ENCODE data around the gene KBTBD12. TPM values are rescaled to one million over a fixed set of nuclear protein-coding genes. Genes with fewer than 3 reads are reported as not detected.

Gene KBTBD12
- total RNA-seq, 3 donors from 2014 or later = 0.05 TPM; not detected in 2

GRCh38 chr3:127975153-127976029 is 60.4 kb downstream of the KBTBD12 start:
- Mint-ChIP-seq H3K36me3 (ENCODE audit: insufficient read depth) (no peaks in the 10 kb centered on the region), H3K4me3 (no peak overlapping the region), H3K27me3 (ENCODE audit: low read depth) (peaks cover 13% of the 10 kb centered on the region), H3K4me1 (ENCODE audit: low read depth) (no peaks in the 10 kb centered on the region), H3K9me3 (peaks cover 4% of the 10 kb centered on the region)
- DNase-seq (no peak), ATAC-seq (no peak)

- ATAC-seq (no peak), DNase-seq (no peak)
- H3K9me3 Mint-ChIP-seq = peaks cover 4% of the 10 kb centered on the region
These were observed 63.6 kb downstream of the KBTBD12 start for GRCh38 chr3:127978636-127979035.

GRCh38 chr3:127979473-127979872 is 64.4 kb downstream of the KBTBD12 start:
- no peaks in the 10 kb centered on the region for H3K4me1 Mint-ChIP-seq (ENCODE audit: low read depth)
- no peaks in the 10 kb centered on the region for H3K36me3 Mint-ChIP-seq (ENCODE audit: insufficient read depth)
- H3K4me3 Mint-ChIP-seq = no peak overlapping the region
- H3K27me3 Mint-ChIP-seq (ENCODE audit: low read depth) = peaks cover 6% of the 10 kb centered on the region
- peaks cover 4% of the 10 kb centered on the region for H3K9me3 Mint-ChIP-seq
- no peak for ATAC-seq
- DNase-seq = no peak

More at GRCh38 chr3:127978636-127979035, 63.6 kb downstream of the KBTBD12 start:
- H3K36me3 Mint-ChIP-seq (ENCODE audit: insufficient read depth) = no peaks in the 10 kb centered on the region
- no peaks in the 10 kb centered on the region for H3K4me1 Mint-ChIP-seq (ENCODE audit: low read depth)
- peaks cover 11% of the 10 kb centered on the region for H3K27me3 Mint-ChIP-seq (ENCODE audit: low read depth)
- H3K4me3 Mint-ChIP-seq = no peak overlapping the region

DNA sequence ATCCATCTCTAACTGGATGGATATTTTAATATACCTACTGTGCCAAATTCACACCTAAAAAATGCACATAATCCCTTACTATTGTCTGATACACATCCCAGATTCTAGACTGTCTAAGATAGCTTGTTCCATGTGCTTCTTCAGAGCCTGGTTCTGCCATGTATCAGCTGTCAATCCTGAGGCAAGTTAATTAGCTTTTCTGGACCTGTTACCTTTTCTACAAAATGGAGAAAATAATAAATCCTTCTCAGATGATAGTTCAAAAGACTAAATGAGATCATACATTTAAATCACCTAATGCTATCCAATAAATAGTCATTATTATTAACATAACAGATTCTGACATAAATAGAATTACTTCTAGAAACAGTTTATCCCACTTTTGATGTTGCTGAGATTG is 66.1 kb downstream of the KBTBD12 start:
- Mint-ChIP-seq H3K4me3 (no peak overlapping the region), H3K4me1 (ENCODE audit: low read depth) (no peaks in the 10 kb centered on the region), H3K9me3 (peaks cover 4% of the 10 kb centered on the region), H3K27me3 (ENCODE audit: low read depth) (peaks cover 5% of the 10 kb centered on the region), H3K36me3 (ENCODE audit: insufficient read depth) (no peaks in the 10 kb centered on the region)
- ATAC-seq (no peak), DNase-seq (no peak)

GRCh38 chr3:127982155-127982554 is 67.1 kb downstream of the KBTBD12 start:
- Mint-ChIP-seq H3K36me3 (ENCODE audit: insufficient read depth) (no peaks in the 10 kb centered on the region), H3K9me3 (peaks cover 4% of the 10 kb centered on the region), H3K4me1 (ENCODE audit: low read depth) (no peaks in the 10 kb centered on the region), H3K27me3 (ENCODE audit: low read depth) (peaks cover 2% of the 10 kb centered on the region), H3K4me3 (no peak overlapping the region)
- ATAC-seq (no peak), DNase-seq (no peak)

DNA sequence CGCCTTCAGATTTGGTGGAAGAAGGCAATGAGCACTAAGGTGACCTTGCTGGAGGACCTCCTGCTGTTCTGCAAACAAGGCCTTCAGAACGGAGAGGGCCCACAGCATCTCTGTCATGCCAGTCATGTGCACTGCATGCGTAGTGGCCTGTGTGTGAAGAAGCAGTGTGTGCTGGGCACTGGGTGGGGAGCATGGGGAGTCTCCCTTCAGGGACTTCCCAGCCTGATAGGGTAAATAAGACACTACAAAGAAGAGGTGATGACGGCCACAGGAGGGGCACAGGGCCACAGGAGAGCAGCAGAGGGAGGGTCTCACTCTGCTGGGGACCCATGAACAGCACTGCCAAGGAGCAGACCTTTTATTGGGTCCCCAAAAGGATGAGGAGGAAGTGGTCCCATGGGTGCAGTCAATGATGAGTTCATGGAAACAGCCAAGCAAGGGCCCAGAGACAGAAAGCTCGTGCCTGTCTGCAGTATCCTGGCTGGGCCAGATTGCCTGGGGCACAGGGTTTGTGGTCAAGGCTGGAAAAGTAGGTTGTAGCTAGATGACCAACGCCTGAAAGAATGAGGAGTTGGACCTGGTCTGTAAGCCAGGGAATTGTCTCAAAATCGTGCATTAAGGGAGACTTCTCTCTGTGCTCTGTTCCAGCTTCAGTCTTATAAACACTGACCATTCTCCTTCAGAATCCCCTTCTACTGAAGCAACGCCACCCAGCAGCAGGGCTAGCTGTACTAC is 69.4 kb downstream of the KBTBD12 start:
- no peak for ATAC-seq
- Mint-ChIP-seq H3K4me3 (no peak overlapping the region), H3K36me3 (ENCODE audit: insufficient read depth) (no peaks in the 10 kb centered on the region), H3K27me3 (ENCODE audit: low read depth) (no peaks in the 10 kb centered on the region), H3K9me3 (no peaks in the 10 kb centered on the region), H3K4me1 (ENCODE audit: low read depth) (no peaks in the 10 kb centered on the region)
- DNase-seq = no peak

GRCh38 chr3:127985216-127985615 is 70.2 kb downstream of the KBTBD12 start:
- no peak for ATAC-seq
- Mint-ChIP-seq H3K36me3 (ENCODE audit: insufficient read depth) (no peaks in the 10 kb centered on the region), H3K9me3 (no peaks in the 10 kb centered on the region), H3K27me3 (ENCODE audit: low read depth) (no peaks in the 10 kb centered on the region), H3K4me3 (no peak overlapping the region), H3K4me1 (ENCODE audit: low read depth) (no peaks in the 10 kb centered on the region)
- DNase-seq = no peak

- DNase-seq (no peak), ATAC-seq (no peak)
- H3K9me3 Mint-ChIP-seq = no peaks in the 10 kb centered on the region
- no peaks in the 10 kb centered on the region for H3K36me3 Mint-ChIP-seq (ENCODE audit: insufficient read depth)
- H3K27me3 Mint-ChIP-seq (ENCODE audit: low read depth) = no peaks in the 10 kb centered on the region
- H3K4me3 Mint-ChIP-seq = no peak overlapping the region
- H3K4me1 Mint-ChIP-seq (ENCODE audit: low read depth) = no peaks in the 10 kb centered on the region
These were observed 70.7 kb downstream of the KBTBD12 start for GRCh38 chr3:127985655-127986225.

GRCh38 chr3:127986803-127987202 is 71.8 kb downstream of the KBTBD12 start:
- no peaks in the 10 kb centered on the region for H3K9me3 Mint-ChIP-seq
- ATAC-seq = no peak
- H3K27me3 Mint-ChIP-seq (ENCODE audit: low read depth) = no peaks in the 10 kb centered on the region
- no peak for DNase-seq
- H3K4me1 Mint-ChIP-seq (ENCODE audit: low read depth) = no peaks in the 10 kb centered on the region
- H3K4me3 Mint-ChIP-seq = no peak overlapping the region
- no peaks in the 10 kb centered on the region for H3K36me3 Mint-ChIP-seq (ENCODE audit: insufficient read depth)

- no peaks in the 10 kb centered on the region for H3K4me1 Mint-ChIP-seq (ENCODE audit: low read depth)
- H3K9me3 Mint-ChIP-seq = no peaks in the 10 kb centered on the region
- H3K36me3 Mint-ChIP-seq (ENCODE audit: insufficient read depth) = no peaks in the 10 kb centered on the region
These were observed 72.4 kb downstream of the KBTBD12 start for GRCh38 chr3:127987309-127987995.

DNA sequence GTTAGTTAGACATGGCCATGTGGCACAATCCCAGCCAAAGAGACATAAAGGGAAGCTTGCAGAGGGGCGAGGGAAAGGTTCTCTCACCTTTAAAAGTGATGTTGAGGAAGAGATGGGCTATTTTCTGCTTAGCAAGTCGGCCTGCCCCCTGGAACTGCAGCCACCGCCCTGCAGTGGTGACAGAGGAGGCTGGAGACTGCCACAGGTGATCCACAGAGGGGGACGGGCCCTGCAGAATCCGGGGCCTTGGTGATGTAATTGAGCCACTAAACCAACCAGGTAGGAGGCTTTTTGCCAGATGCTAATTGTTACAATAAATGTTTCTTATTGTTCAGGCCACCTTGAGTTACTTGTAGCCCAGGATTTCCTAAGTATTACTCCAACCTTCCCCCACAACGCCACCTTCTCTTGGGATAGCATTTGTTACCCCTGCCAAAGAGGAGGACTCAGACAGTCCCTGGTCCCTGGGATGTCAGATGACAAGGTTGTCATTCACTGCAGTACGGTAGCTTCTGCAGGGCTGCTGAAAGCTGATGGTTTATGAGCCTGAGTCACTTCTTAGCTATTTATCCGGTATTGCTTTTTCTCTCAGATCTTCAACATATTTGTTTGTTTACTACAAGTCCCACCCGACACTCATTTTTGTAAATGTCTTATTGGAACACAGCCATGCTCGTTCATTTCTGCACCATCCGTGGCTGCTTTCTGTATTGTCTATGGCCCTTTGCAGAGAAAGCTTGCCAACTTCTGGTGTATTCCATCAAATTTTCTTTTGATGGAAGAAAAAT is 73.9 kb downstream of the KBTBD12 start:
- Mint-ChIP-seq H3K4me3 (no peak overlapping the region), H3K36me3 (ENCODE audit: insufficient read depth) (no peaks in the 10 kb centered on the region), H3K27me3 (ENCODE audit: low read depth) (no peaks in the 10 kb centered on the region), H3K9me3 (no peaks in the 10 kb centered on the region), H3K4me1 (ENCODE audit: low read depth) (no peaks in the 10 kb centered on the region)
- no peak for ATAC-seq
- DNase-seq = no peak

More at GRCh38 chr3:127987309-127987995, 72.4 kb downstream of the KBTBD12 start:
- no peaks in the 10 kb centered on the region for H3K27me3 Mint-ChIP-seq (ENCODE audit: low read depth)
- no peak overlapping the region for H3K4me3 Mint-ChIP-seq
- DNase-seq (no peak), ATAC-seq (no peak)

DNA sequence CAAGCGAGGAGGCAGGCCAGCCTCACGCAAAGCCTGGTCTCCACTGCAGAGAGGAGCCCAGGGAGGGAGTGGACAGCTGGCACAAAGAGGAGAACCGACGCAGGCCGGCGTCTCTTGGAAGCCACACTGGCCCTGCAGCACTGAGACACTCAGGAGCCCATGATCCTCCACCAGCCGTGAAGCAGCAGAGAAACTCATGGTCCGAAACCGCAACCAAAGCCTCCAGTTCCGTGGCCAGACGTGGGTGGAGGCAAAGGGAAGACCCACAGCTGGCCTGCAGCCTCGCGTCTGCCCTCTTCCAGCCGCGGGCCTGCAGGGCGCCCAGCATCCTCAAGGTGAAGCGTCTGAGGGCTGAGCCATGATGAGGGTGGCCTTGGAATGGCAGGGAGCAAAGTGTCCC is 75.0 kb downstream of the KBTBD12 start:
- H3K4me3 Mint-ChIP-seq = no peak overlapping the region
- no peaks in the 10 kb centered on the region for H3K4me1 Mint-ChIP-seq (ENCODE audit: low read depth)
- DNase-seq = no peak
- no peaks in the 10 kb centered on the region for H3K9me3 Mint-ChIP-seq
- no peak for ATAC-seq
- H3K27me3 Mint-ChIP-seq (ENCODE audit: low read depth) = no peaks in the 10 kb centered on the region
- H3K36me3 Mint-ChIP-seq (ENCODE audit: insufficient read depth) = no peaks in the 10 kb centered on the region

DNA sequence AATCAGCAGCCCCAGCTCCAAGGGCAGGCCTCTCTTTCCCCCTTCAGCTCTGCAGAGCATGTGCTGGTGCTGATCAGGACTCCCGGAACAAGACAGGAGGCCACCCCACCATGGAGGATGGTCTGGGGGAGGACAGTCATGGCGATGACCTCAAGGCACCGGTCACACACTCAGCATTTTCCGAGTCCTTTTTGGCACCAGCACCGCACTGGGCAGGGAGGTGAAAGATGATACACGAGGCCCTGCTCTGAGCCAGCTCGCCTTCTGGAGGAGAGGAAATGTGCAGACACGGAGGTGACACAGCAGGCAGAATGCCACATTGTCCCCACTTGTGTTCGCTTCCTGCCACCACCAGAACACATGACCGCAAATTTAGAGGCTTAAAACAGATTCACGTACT is 75.4 kb downstream of the KBTBD12 start:
- DNase-seq = no peak
- Mint-ChIP-seq H3K4me1 (ENCODE audit: low read depth) (no peaks in the 10 kb centered on the region), H3K4me3 (no peak overlapping the region), H3K36me3 (ENCODE audit: insufficient read depth) (no peaks in the 10 kb centered on the region), H3K27me3 (ENCODE audit: low read depth) (no peaks in the 10 kb centered on the region), H3K9me3 (no peaks in the 10 kb centered on the region)
- no peak for ATAC-seq

Measured in activated T-cell treated with anti-CD3 and anti-CD28 coated beads, Interleukin-2, amount 50 U/mL, for 4 hours (primary cell).